Retina (tissue), 1 donor: ENCODE data around the gene SHF.
"Not testable (repeated sequence)": the region's sequence is repeated elsewhere in the genome, so short reads cannot be mapped to it uniquely, and the experiment has no call there.

Experiments used
- DNase-seq: peaks from one replicate; pipeline ENCODE4 v3.0.0-alpha.2; 2016

The SHF gene

DNA sequence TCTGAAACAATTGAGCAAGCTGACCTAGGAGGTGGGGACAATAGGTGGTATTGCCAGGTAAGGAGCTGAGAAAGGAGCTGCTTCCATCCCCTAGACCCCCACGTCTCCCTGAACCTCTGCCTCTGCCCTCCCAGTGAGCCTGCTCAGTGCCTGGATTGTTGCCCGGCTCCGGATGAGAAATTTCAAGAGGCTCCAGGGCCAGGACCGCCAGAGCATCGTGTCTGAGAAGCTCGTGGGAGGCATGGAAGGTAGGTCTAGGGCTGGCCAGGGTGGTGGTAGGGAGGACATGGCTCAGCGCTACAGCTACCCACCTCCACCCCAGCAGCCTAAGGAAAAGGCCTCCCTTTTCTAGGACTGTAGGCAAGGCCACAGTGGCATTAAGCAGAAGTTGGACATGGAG is 44.7 kb downstream of the SHF start:
- DNase-seq, result no peak

DNA sequence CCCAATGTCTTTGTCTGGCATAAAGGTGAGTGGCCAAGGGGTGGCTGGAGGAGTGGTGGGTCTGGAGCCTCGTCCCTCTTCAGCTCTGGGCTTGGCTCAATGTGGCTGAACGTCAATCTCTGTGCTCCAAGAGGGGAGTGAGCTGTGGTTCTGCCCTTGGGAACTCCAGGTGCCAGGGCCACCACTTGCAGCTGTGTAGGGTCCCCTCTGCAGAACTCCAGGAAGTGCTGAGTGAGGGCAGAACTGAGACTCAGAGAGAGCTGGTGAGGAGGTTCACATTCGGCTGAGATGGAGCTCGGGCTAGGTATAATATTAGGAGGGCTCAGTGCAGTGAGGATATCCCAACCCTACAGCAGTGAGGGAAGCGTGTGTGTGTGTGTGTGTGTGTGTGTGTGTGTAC is 46.4 kb downstream of the SHF start:
- no peak for DNase-seq

DNA sequence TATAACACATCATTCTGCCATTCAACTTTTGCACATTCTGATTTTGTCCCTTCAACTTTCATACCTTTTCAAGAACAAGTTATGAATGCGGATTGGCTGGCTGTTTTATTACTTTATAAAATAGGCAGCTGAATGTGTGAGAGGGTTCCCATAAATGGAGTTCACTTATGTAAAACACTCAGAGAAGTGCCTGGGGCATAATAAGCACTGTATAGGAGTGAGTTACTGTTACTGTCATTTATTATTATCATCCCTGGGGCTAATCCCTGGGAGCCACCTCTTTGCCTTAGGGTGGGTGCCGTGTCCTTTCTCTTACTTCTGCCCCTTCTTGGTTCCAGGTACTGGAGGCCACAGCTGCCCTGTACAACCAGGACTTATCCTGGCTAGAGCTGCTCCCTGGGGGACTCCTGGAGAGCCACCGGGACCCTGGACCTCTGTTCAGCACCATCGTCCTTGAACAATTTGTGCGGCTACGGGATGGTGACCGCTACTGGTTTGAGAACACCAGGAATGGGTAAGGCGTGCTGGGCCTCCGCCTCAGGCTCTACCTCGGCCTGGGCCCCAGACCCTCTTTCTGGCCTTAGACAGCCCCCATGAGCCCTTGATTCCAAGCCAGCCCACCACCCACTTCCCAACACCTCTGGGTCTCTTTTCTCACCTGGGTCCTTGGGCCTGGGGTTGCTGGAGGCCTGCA is 47.1 kb downstream of the SHF start:
- DNase-seq, result no peak

DNA sequence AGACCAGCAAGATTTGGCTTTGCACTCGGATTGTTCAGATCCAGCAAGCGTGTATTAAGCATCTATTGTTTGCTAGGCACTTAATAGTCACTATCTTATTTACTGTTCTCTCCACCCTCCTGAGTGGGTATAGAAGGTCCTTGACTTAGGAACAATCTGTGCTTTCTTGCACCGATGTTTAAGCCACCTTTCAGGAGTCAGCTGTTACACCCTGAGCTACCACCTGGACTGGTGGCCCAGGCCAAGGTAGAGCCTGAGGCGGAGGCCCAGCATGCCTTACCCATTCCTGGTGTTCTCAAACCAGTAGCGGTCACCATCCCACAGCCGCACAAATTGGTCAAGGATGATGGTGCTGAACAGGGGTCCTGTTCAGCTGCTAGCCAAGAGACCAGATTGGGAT is 48.0 kb downstream of the SHF start:
- DNase-seq, result no peak

DNA sequence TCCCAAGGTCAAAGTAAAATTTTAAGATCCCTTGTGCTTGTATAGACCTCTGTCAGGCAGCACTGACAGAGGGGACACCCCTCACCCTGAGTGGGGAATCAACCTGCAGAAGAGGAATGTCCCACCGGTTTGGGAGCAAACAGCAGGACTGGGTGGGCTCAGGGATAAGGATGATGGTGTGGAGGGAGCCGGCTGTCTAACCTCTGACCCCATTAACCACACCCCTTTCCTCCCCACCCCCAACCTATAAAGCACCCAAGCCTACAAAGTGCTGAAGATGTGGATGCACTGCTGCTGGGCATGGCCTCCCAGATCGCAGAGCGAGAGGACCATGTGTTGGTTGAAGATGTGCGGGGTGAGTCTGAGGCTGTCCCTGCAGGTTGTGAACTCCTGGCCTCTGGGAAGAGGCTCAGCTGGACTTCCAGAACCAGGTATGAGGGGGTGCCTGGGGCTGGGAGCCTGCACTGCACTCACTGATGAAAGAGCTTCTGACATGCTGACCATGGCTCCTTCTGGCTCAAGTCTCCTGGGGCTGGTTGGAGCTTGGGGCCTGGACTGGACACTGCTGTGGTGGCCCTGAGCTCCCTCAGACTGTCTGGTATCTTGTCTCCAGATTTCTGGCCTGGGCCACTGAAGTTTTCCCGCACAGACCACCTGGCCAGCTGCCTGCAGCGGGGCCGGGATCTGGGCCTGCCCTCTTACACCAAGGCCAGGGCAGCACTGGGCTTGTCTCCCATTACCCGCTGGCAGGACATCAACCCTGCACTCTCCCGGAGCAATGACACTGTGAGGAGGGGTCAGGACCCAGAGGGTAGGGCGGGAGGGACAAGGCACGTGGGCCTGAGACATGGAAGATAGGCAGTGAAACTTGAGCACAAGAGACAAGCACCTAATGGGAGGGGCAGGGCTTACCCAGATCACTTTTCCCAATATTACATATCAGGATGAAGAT is 48.7 kb downstream of the SHF start:
- no peak for DNase-seq

DNA sequence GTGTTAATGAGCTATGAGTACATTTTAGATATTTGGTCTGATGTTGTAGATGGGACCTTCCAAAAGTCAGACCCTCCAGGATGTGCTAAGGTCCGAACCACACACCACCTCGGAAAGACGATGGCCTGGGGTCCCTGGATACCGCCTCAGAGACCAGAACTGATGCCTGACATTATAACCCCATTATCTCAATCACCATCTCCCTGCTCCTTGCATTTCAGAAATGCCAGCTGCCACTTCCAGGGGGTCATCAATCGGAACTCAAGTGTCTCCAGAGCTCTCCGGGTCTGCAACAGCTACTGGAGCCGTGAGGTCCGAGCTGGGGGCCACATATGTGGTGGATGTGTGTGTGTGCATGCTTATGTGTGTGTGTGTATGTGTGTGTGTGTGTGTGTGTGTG is 50.1 kb downstream of the SHF start:
- no peak for DNase-seq

DNA sequence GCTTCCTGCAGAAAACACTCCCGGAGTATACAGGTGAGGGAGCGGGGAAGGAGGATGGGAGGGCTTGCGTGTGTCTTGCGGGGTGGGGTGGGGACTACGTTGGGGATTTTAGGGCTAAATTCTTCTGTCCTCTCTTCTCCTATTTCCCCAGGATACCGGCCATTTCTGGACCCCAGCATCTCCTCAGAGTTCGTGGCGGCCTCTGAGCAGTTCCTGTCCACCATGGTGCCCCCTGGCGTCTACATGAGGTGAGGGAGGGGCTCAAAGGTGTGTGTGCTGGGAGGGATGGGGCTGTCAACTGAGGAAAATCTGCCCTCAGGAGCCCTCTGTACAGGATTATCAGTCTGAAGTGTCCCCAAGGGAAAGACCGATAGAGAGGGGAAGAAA is 51.4 kb downstream of the SHF start:
- DNase-seq, result no peak

DNA sequence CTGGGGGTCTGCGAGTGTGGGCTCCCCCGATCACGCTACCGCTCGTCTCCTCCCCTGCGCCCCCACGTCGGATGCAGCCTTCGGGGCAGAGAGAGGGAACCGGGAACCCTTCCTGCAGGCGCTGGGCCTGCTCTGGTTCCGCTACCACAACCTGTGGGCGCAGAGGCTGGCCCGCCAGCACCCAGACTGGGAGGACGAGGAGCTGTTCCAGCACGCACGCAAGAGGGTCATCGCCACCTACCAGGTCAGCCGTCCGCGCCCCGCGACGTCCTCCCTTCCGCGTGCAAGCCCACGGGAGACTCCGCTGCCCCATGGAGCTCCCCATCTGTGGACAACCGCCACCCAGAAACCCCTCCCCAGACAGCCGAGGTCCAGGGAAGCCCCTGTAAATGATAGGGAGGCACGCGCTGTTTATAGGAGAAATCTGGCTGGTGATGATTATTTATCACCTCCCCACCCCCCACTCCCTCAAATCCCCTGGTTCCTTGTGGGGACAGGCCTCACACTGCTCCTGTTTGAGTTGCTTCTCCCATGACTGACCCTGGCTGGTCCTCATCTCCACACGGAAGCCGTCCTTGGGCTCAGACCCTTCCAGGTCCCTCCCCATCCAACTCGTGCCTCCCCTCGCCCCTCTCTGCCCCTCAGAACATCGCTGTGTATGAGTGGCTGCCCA is 51.9 kb downstream of the SHF start:
- DNase-seq, result not testable (repeated sequence)

DNA sequence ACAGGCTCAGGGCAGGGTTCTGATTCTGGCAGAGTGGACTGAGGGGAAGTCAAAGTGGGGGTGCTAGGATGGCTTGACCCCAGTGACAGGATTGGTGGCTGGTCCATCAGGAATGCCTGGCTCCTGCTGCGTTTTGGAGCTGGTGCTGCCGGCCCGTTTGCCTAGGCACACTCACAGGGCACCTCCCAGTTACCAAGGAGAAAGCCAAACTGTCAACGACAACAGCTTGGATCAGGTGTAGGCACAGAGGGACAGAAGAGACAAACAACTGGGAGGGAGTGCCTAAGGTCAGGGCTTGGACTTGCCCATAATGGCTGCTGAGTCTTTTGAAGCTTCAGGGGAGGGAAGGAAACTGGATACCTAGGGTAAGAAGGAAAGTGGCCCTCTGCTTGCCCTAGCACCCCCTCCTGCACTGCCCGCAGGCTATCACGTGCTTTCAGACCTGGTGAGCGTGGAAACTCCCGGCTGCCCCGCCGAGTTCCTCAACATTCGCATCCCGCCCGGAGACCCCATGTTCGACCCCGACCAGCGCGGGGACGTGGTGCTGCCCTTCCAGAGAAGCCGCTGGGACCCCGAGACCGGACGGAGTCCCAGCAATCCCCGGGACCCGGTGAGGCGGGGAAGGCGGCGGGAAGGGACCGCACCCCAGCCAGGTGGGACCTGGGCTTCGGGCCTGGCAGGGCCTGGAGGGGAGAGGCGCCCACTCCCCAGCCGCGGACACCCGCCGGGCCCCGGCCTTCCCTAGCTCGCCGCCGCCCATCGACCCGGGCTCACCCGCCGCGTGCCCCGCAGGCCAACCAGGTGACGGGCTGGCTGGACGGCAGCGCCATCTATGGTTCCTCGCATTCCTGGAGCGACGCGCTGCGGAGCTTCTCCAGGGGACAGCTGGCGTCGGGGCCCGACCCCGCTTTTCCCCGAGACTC is 52.8 kb downstream of the SHF start:
- DNase-seq, result peak; percentile 67

DNA sequence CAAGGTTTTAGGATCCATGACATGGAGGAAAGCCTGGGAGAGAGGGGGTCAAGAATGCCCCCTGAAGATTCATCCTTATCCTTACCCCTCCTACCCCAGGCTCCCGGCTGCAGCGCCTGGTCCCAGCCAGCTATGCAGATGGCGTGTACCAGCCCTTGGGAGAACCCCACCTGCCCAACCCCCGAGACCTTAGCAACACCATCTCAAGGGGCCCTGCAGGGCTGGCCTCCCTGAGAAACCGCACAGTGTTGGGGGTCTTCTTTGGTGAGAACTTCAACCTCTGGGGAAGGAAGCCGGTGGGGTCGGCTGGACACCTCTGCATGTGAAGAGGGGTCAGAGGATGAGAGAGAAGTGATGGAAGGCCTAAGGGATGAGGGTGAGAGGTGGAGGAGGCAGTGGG is 53.7 kb downstream of the SHF start:
- DNase-seq, result no peak

DNA sequence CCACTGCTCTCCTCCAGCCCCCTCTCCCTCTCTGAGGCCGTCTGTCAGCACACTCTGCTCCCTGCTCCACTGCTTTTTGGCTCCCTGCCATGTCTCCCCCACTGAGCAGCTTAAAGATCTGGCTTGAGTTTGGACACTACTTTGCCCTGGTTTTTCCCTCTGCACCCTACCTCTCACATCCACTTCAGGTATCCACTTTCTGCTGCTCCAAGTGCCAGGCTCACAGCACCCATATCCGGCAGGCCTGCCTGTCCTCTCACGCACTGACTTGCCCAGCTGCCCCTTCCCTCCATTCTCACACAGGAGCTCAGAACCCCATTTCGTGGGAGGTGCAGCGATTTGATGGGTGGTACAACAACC is 54.2 kb downstream of the SHF start:
- no peak for DNase-seq

DNA sequence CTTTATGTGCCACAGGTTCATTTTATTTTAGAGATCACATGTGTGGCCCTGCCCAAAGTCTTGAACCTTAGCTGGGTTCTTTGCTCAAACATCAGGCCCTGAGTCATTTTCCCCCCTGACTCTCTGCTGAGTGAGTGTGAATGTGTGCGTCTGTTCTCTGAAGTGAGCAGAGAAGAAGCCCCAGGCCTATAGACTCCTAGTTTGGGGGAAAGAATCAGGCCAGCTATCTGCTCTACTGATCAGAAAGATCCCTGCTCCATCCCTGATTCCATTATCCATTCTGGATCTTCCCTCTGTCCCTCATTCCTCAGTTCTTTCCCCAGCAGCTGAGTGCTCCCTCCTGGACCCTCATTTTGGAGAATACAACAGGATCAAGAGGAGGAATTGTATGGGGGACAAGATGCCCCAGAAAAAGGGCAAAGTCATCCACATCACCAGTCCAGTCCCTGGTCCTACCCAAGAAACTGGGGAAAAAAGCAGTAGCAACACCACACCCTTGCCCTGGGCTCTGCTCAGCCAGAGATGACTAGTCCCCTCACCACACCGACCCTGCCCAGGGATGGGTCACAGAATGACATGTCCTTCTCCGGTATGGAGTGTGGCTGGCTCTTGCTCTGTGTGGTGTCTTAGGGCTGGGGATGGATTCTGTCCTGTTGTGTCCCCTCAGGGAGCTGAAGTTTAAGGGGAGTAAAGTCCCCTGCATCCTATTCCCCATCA is 54.8 kb downstream of the SHF start:
- no peak for DNase-seq

DNA sequence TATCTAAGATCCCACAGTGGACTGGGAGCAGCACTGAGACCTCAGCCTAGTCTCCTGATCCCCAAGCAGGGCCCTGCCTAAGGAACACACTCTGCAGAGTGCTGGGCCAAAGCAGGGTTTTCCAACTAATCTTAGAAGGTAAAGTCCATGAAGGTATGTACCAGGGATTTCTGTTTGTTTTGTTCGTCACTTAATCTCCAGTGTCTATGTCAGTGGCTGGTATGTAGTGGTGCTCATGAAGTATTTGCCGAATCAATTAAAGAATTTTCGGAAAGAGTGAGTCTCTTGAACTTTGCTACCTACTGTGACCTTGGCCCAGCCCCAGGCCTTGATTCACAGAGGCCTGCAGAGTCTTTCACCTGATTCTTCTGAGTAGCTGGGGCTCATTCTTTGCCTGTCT is 56.3 kb downstream of the SHF start:
- DNase-seq, result no peak

DNA sequence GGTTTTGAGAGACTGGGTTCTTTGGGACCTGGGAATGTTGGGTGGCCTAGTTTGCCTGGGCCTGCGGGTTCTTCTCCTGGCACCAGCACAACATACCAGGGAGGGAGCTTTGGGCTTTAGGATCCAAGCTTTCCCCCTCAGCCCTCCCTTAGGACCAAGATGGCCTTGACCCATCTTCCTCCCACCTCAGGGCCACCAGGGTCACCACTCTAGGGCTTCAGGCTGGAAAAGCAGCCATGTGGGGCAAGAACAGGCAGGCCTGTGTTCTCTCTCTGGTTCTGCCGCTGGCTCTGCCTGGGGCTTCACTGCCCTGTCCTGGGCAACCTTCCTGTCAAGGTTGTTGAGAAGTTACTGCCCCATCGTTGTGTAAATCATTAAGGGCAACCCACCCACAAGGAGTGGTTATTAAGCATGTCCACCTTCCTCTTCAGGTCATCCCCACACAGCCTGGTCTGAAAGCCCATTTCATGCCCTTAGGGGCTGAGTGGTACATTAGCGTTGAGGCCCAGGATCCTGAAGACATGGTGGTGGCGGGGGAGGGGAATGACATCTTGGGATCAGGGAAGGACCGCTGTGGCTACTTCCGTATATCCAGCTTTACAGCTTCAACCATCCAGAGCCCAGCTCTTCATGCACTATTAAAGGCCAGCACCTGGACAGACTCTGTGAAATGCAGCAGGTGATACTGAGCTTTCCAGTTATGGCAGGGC is 57.3 kb downstream of the SHF start:
- no peak for DNase-seq

DNA sequence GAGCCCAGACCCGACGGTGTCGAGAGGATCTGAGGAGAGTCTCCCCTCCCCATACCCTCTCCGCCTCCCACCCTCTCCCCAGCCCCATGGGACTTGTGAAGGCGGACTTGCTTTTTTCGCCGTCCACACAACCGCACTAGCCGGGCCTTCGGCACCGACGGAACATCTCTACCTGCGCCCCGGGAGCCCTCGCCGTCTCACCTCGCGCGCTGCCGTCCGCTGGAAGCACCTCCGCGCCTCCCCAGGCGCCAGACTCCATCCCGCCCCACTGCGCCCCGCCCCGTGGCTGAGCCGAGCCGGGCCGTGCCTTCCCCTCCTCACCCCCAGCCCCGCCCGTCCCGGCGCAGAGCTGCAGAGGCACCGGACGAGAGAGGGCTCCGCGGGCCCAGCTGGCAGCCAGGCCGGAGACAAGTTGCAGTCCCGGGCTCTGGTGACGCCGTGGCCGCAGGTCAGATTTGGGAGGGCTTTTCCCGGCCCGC is 58.1 kb downstream of the SHF start, which contains the start of the genes DUOX1 and DUOXA1:
TSS of gene DUOX1 (plus strand) at position 344 of the 479 bp plus-strand sequence. CDS start 1,973 bp downstream, outside the sequence.
TSS of gene DUOXA1 (minus strand) at position 229 of the 479 bp plus-strand sequence. CDS start 6,865 bp downstream, outside the sequence.
- DNase-seq, result no peak

DNA sequence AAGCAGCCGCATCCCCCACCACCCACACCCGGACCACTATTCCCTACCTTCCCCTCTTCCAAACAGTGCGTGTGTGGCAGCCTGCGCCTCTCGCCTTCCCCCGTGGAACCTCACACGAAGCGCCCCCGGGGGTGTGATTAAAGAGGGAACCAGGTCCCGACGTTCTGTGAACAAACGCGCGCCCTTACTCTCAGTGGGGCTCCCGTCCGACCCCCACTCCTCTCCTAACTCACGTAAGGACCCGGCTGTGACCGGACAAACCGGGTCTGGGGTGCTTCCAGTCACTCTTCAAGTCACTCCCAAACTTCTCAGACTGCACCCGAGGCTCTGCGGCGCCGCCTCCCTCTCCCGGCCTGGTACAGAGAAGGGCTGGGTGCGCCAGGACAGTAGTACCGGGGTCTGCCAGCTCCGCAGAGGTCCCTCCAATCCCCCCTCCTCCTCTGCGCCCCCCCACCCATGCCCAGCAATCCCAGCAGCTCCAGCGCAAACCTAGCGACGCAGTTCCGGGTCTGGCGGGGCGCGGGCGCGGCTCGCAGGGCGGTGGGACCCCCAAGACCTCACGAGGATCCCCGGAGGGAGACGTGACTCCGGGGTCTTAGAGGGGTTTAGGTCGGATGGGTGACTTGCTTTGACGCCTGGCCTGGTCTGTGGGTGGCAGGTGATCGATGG is 58.7 kb downstream of the SHF start:
- peak; percentile 53 for DNase-seq

DNA sequence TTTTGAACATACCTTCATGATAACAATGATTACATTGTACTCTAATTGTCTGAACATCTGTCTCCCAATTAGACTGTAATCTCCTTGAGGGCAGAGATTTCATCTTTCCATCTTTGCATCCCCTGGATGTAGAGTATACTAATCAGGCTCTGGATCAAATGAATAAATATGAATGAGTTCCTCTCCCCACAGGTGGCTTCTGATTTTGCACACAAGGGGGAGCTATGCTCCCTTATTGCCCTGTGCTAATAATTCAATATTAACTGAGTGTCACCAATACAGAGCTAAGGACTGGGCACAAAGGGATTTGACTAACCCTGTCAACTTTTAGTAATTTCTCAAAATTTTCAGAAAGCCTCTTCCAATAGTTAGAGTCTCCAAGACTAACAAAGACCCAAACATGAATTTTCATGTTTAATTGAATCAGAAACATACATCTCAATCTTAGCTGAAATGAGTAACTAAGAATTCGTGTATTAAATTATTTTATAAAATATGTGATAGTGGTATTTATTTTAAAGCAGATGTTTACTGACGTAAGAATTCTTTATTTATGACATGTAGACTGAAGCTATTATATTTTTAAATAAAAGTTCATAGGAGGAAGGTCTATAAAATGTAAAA is 61.1 kb downstream of the SHF start:
- DNase-seq, result no peak

DNA sequence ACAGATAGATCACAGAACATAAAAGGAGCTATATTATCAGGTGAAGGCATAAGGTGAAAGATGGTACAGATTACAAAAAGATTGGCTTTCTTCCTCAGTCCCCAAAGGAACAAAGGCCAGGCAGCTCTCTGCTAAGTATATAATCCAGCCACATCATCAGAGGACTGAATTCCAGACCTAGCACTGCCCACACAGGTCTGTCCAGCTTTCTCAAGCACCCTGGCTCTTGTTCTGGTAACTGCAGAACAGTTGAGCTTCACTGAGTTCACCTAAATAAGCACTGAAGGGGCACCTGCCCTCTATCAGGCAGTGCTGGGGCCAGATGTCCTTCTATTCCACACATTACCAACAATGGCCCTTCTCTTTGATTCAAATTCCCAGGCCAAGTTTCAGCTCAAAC is 64.4 kb downstream of the SHF start:
- DNase-seq, result no peak

DNA sequence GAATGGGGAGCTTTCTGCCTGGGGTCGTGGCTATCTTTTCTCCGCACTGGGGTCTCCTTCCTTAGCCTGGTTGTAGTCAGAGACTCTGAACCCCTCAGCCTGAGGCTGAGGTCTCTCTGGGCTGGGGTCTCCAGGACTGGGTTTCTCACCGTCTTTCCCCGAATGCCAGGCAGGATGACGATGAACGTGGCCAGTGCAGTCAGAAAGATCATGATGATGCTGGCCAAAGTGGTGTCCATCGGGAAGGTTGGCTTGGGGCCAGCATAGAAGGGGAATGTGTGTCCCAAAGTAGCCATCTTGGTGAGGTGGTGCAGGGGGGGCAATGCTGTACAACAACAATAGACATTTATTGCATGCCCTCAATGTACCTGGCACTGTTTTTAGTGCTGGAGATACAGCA is 65.0 kb downstream of the SHF start:
- no peak for DNase-seq
